HepG2 (cell line): ENCODE measurements around the gene ALDH2. TPM values are rescaled to one million over a fixed set of nuclear protein-coding genes. Genes with fewer than 3 reads are reported as not detected.
"Not testable (repeated sequence)": the region's sequence is repeated elsewhere in the genome, so short reads cannot be mapped to it uniquely, and the experiment has no call there.

ENCODE experiments used
- ATAC-seq: fragments of 200-7000 bp; cut with Tn5 transposase; 3 replicates; pipeline ENCODE4 v1.9.1; 2020; ENCODE audit warnings: mild to moderate bottlenecking, moderate library complexity
- BruUV-seq: library from RNA; stranded (reverse); fragments of 400-500 nt; replicated peaks from 2 replicates; lab custom pipeline; 2021; lab: Mats Ljungman, UMichigan
- CTCF ChIA-PET: fragments of 300-600 bp; formaldehyde crosslinking; extraction: SDS; loops from one replicate; lab custom pipeline; 2021; ENCODE audit warnings: low total read pairs, inconsistent platforms, low intra/inter-chr PET ratio; lab: Yijun Ruan, JAX
- POLR2A ChIA-PET: fragments of 350-600 bp; sonication (Branson Sonifier 250); formaldehyde crosslinking; loops from one replicate; lab custom pipeline; 2020; ENCODE audit warnings: antibody characterized with exemption, inconsistent platforms; lab: Yijun Ruan, JAX
- DNase-seq: peaks from one replicate; pipeline ENCODE4 v3.0.0-alpha.2; 2015; ENCODE audit warnings: low spot score
- FAIRE-seq: peaks from 3 replicates; lab custom pipeline; 2011; peaks lifted over from hg19 to GRCh38; lab: Jason Lieb, UNC
- H2AFZ ChIP-seq: one replicate; pipeline ENCODE4 v1.6.1; 2011; ENCODE audit warnings: low read length, inconsistent platforms
- H3K27ac ChIP-seq: fragments of 300-600 bp; 3 replicates; pipeline ENCODE4 v1.8.0; 2011; ENCODE audit warnings: mixed run types, mild to moderate bottlenecking, mixed read lengths, low read length, inconsistent platforms; ENCODE audit not compliant: insufficient read depth; ENCODE audit errors: extremely low read length
- H3K27me3 ChIP-seq, 2 experiments: fragments of 200-600 bp in 1 of 2; 2 replicates in 1 of 2; 3 replicates in 1 of 2; pipeline versions ENCODE4 v1.6.0 to v1.8.0; 2011; ENCODE audit warnings: low read length in 2 of 2, mild to moderate bottlenecking in 2 of 2, moderate library complexity in 2 of 2, inconsistent platforms in 1 of 2; ENCODE audit not compliant: insufficient read depth in 2 of 2, control insufficient read depth in 1 of 2
- H3K36me3 ChIP-seq, 2 experiments: fragments of 200-600 bp in 1 of 2; replicated peaks in 1 of 2; 2 replicates in 1 of 2; 3 replicates in 1 of 2; pipeline versions ENCODE4 v1.5.1 to v1.8.0; 2011; ENCODE audit warnings: low read length in 2 of 2, inconsistent platforms in 1 of 2; ENCODE audit not compliant: insufficient read depth in 2 of 2, control insufficient read depth in 1 of 2
- H3K4me1 ChIP-seq: 2 replicates; pipeline ENCODE4 v1.5.1; 2012; ENCODE audit warnings: low read length, inconsistent platforms; ENCODE audit not compliant: insufficient read depth
- H3K4me2 ChIP-seq: 2 replicates; pipeline ENCODE4 v1.6.0; 2011; ENCODE audit warnings: low read depth, low read length, inconsistent platforms
- H3K4me3 ChIP-seq, 3 experiments: fragments of 200-600 bp in 1 of 3; sonication (generic), shearing (Covaris generic) in 1 of 3; replicated peaks in 1 of 3; 2 replicates each; pipeline ENCODE4 v1.5.1; 2011 to 2016; ENCODE audit warnings: low read length in 3 of 3, inconsistent platforms in 2 of 3, low read depth in 2 of 3, mild to moderate bottlenecking in 2 of 3, control low read depth in 1 of 3, mixed read lengths in 1 of 3; ENCODE audit not compliant: insufficient read depth in 1 of 3
- H3K79me2 ChIP-seq: one replicate; pipeline ENCODE4 v1.6.1; 2011; ENCODE audit warnings: low read length, inconsistent platforms; ENCODE audit not compliant: insufficient read depth
- H3K9ac ChIP-seq: 2 replicates; pipeline ENCODE4 v1.6.0; 2011; ENCODE audit warnings: mild to moderate bottlenecking, low read depth, low read length, inconsistent platforms; ENCODE audit not compliant: insufficient read depth
- H3K9me3 ChIP-seq: 2 replicates; pipeline ENCODE4 v1.5.1; 2012; ENCODE audit warnings: mild to moderate bottlenecking, low read length
- H4K20me1 ChIP-seq: 2 replicates; pipeline ENCODE4 v1.6.0; 2011; ENCODE audit warnings: inconsistent platforms, mild to moderate bottlenecking, low read length, moderate library complexity; ENCODE audit not compliant: insufficient read depth
- KMT2B ChIP-seq: IDR thresholded peaks from 2 replicates; pipeline ENCODE4 v1.6.1; 2016; ENCODE audit warnings: missing genetic modification reagents, missing compliant biosample characterization
- STAG1 ChIP-seq: sonication (generic); formaldehyde crosslinking; IDR thresholded peaks from 2 replicates; pipeline ENCODE4 v1.4.0; 2020; ENCODE audit warnings: missing genetic modification reagents
- THAP11 ChIP-seq: IDR thresholded peaks from 2 replicates; pipeline ENCODE4 v1.6.1; 2016; ENCODE audit warnings: missing biosample characterization, missing genetic modification reagents
- ZNF329 ChIP-seq: sonication (generic); formaldehyde crosslinking; IDR thresholded peaks from 2 replicates; pipeline ENCODE4 v1.9.0; 2021; ENCODE audit warnings: low read depth, mild to moderate bottlenecking, missing genetic modification reagents
- ZNF557 ChIP-seq: sonication (generic); formaldehyde crosslinking; IDR thresholded peaks from 2 replicates; pipeline ENCODE4 v1.4.0; 2020; ENCODE audit warnings: missing genetic modification reagents
- WGBS: methylation state at CpG from one replicate; pipeline ENCODE4 v1.1.6; 2017; ENCODE audit warnings: low lambda C conversion rate; 5-methylcytosine and 5-hydroxymethylcytosine counted together
- in situ Hi-C: cut with HindIII; loops from 2 replicates; pipeline ENCODE4 v1.10.0; 2017; ENCODE audit warnings: low pct_unique_long_range_greater_than_20kb; ENCODE audit not compliant: extremely low pct_ligation_motif_present
- intact Hi-C: fragments of 100-400 bp; cut with micrococcal nuclease; formaldehyde crosslinking; loops from one replicate; pipeline ENCODE4 v1.10.0; 2022; ENCODE audit not compliant: unreplicated experiment
- polyA plus RNA-seq, 8 experiments: library from polyadenylated mRNA; depleted of rRNA in 3 of 8; stranded (reverse) in 7 of 8; unstranded in 1 of 8; fragments of >200 nt; fragmentation: Illumina TruSeq in 4 of 8; extraction: Trizol in 4 of 8; gene quantifications; 2 replicates each; pipeline versions ENCODE4 v1.2.1 to v1.2.3, GENCODE V29; 2011 to 2016; ENCODE audit warnings: low read depth in 4 of 8, missing spikeins in 1 of 8, mixed read lengths in 1 of 8; ENCODE audit not compliant: insufficient read depth in 1 of 8
- total RNA-seq, 5 experiments: library from RNA; depleted of rRNA; stranded (reverse); fragments of >200 nt; fragmentation: Illumina TruSeq; extraction: Trizol; gene quantifications; 2 replicates each; pipeline ENCODE4 v1.2.3, GENCODE V29; 2016; ENCODE audit warnings: low read depth in 1 of 5
- TF ChIP-seq, protein P1 (sequence below): sonication (generic); formaldehyde crosslinking; IDR thresholded peaks from 2 replicates; pipeline ENCODE4 v1.5.0; 2020; ENCODE audit warnings: mild to moderate bottlenecking, missing genetic modification reagents, moderate library complexity

Gene ALDH2
- total and polyA plus RNA-seq, 2 of the 13 experiments (the other 11 are each of a cell fraction or from before 2014, with no cell fraction given): 78.8 to 103 TPM

DNA sequence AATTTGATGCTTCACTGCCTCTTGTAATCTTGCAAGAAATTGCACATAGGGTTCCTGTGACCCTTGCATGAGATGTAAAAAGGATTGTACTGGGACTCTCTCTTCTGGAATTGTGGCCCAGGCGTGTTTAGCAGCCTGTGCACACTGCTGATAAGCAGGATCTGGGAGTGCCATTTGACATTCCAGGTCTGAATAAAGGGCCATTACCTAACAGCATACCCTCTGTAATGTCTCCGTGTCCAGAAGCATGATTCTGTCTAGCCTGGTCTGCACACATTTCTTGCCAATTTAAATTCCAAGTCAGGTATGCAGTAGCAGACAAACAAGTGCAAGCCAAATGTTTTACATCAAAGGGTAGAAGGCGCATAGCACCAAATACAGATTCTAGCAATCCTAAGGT lies 57.2 kb downstream of the ALDH2 start:
- peaks cover 8% of the 10 kb centered on the region; the same call in 1 of the 2 replicates for H3K4me1 ChIP-seq

DNA sequence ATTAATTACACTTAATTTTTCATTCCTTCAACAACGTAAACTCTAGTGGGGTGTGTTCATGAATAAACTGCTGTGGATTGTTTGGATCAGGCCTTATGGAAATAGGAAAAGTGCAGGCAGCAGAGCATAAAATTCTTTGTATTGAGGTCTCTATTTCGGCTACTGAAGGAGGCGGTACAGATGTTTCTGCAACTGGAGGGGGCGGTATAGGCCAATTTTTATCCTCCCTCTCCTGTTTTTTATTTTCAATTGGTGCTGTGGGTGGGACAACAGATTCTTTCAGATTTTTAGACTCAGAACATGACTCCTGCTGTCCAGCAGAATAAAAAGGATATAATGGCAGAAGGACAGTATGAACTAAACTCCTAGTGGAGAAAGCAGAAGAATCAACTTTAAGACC lies 57.6 kb downstream of the ALDH2 start:
- in situ Hi-C loops, H3K9me3 ChIP-seq, H3K79me2 ChIP-seq, BruUV-seq, H3K9ac ChIP-seq, FAIRE-seq, H4K20me1 ChIP-seq, H3K4me1 ChIP-seq, H3K27me3 ChIP-seq, H2AFZ ChIP-seq, H3K27ac ChIP-seq, POLR2A ChIA-PET, H3K36me3 ChIP-seq, CTCF ChIA-PET, H3K4me3 ChIP-seq: not testable (repeated sequence)
- ATAC-seq: peak; percentile 47
- peak; percentile 17 for DNase-seq
- WGBS: 4% methylated on average over 4 of the region's 4 CpGs
- intact Hi-C loops: loop anchor here (5.0 kb wide), 1 partner anchor 123 kb away; no protein-coding TSS in a partner anchor
- TF ChIP-seq STAG1 (CRISPR knock-in tag): peak; percentile 58
- TF ChIP-seq, protein P1, sequence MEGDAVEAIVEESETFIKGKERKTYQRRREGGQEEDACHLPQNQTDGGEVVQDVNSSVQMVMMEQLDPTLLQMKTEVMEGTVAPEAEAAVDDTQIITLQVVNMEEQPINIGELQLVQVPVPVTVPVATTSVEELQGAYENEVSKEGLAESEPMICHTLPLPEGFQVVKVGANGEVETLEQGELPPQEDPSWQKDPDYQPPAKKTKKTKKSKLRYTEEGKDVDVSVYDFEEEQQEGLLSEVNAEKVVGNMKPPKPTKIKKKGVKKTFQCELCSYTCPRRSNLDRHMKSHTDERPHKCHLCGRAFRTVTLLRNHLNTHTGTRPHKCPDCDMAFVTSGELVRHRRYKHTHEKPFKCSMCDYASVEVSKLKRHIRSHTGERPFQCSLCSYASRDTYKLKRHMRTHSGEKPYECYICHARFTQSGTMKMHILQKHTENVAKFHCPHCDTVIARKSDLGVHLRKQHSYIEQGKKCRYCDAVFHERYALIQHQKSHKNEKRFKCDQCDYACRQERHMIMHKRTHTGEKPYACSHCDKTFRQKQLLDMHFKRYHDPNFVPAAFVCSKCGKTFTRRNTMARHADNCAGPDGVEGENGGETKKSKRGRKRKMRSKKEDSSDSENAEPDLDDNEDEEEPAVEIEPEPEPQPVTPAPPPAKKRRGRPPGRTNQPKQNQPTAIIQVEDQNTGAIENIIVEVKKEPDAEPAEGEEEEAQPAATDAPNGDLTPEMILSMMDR (CRISPR knock-in tag): peak; percentile 54
- H3K4me2 ChIP-seq: peak overlapping the region; percentile 18; the same call in 1 of the 2 replicates

More for the DNA sequence above, 57.2 kb downstream of the ALDH2 start:
- Histone ChIP-seq H3K27me3 (no peaks in the 10 kb centered on the region), H3K9ac (no peak overlapping the region), H3K4me2 (peak overlapping the region; percentile 18; the same call in 1 of the 2 replicates), H2AFZ (no peak overlapping the region), H3K79me2 (no peaks in the 10 kb centered on the region), H3K9me3 (no peaks in the 10 kb centered on the region), H4K20me1 (no peaks in the 10 kb centered on the region), H3K27ac (no peak overlapping the region), H3K36me3 (no peaks in the 10 kb centered on the region), H3K4me3 (no peak overlapping the region)
- in situ Hi-C loops: no loop called here
- FAIRE-seq (no peak), ATAC-seq (no peak), DNase-seq (peak; percentile 16)
- ChIA-PET POLR2A (no interaction called here), CTCF (no interaction called here)
- 25% methylated on average over 2 of the region's 3 CpGs for WGBS
- TF ChIP-seq ZNF557 (CRISPR knock-in tag): no peak
- TF ChIP-seq KMT2B (CRISPR knock-in tag): no peak
- TF ChIP-seq ZNF329 (CRISPR knock-in tag): no peak
- TF ChIP-seq THAP11: no peak
- no TSS peak for BruUV-seq
- intact Hi-C loops: loop anchor here (5.0 kb wide), 1 partner anchor 123 kb away; no protein-coding TSS in a partner anchor
